ENCODE measurements around the gene PROZ. TPM values are rescaled to one million over a fixed set of nuclear protein-coding genes. Genes with fewer than 3 reads are reported as not detected.

Gene PROZ
- total RNA-seq, 1 donor from 2014 or later: not detected

DNA sequence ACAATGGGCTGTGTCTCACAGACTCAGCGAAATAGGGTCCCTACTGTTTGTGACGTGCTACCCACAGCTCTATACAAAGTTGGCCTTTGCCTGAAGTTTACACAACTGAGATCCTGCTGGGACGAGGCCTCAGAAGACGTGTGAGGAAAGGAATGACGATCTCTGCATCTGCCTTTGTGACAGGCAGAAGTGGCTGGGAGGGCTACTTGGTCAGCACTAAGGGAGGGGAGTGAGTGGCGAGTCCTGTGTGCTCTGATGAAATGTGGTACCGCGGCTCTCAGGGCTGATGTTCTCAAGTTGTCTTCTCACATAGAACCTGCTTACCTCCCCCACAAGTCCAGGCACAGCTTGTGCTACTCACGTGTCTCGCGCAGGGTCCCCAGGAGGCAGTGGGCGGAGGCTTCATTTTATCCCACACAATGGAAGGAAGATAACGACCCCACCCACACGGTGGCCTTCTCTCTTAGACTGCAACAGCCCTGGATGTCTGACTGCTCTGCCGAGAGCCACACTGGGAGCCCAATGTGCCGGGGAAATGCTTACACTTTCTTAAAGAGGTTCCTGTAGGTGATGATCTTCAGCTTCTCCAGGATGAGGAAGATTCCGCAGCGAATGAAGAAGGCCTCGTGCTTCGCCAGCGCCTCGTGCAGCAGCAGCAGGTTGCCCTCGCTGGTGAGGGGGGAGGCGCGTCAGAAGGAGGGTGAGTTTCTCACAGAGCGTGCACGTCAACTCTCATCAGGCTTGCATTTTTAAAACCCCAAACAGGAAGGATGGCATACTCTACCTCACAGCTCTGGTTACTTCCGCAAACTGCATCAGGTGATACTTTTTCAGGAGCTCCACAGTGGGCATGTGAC, 21.2 kb downstream of the PROZ start:
- Mint-ChIP-seq H3K4me1 (peaks cover 25% of the 10 kb centered on the region), H3K27ac (peak overlapping the region; percentile 39)
- no peak for DNase-seq

DNA sequence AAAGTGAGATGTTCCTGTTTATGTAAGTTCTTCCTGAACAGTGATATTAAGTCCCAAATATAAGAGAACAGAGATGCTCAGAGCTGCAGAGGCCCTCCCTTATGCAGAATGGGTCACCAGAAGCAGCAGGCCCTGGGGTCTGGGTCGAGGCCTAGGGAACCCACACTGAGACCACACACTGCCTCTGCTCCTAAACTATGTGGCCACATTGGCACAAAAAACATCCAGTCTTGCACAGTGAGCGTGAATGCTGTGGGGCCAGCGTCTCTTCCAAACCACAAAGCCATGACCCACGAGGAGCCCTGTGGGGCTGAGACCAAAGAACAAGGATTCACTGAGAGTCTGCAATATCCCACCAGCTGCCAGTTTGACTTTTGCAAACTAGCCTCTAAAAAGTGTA, 23.6 kb downstream of the PROZ start:
- no peak for DNase-seq
- intact Hi-C loops (cut with micrococcal nuclease): no loop called here
- H3K4me3 Mint-ChIP-seq: no peak overlapping the region
- H3K27ac Mint-ChIP-seq: no peak overlapping the region
- peaks cover 62% of the 10 kb centered on the region for H3K36me3 Mint-ChIP-seq (ENCODE audit: low read depth)
- no peaks in the 10 kb centered on the region for H3K9me3 Mint-ChIP-seq
- no peaks in the 10 kb centered on the region for H3K27me3 Mint-ChIP-seq
- peaks cover 33% of the 10 kb centered on the region for H3K4me1 Mint-ChIP-seq

More for the DNA sequence above, 21.2 kb downstream of the PROZ start:
- Mint-ChIP-seq H3K4me3 (no peak overlapping the region), H3K27me3 (no peaks in the 10 kb centered on the region), H3K36me3 (ENCODE audit: low read depth) (peaks cover 69% of the 10 kb centered on the region), H3K9me3 (no peaks in the 10 kb centered on the region)
- intact Hi-C loops (cut with micrococcal nuclease): no loop called here

DNA sequence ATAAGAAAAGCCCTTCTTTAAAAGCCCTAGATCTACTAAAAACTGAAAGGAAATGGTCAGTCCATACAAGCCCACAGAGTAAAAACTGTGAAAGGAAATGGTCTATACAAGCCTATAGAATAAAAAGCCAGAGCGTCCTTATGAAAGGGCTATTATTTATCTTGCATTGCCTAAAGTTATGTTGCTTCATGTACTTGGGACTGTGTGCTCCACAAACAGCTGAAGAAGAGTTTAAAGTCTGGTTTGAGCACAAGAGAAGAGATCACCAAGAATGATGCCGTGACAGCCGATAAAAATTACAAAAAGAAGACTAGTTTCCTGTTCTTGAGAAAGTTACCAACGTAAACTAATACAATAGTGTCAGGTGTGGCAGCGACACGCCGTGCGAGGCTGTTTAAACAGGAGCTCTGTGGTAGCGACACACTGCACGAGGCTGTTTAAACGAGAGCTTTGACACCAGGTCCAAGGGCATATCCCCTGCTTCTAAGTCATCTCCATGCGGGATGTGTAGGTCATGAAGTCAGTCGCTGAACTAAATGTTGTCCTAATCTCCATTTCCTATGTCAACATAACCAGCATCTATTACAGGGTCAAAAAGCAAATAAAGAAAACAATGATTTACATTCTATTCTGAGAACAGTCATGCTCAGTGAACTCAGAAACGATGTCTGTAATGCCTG, 25.1 kb downstream of the PROZ start:
- no peak for DNase-seq
- Mint-ChIP-seq H3K9me3 (no peaks in the 10 kb centered on the region), H3K36me3 (ENCODE audit: low read depth) (peaks cover 66% of the 10 kb centered on the region), H3K4me3 (no peak overlapping the region), H3K27ac (no peak overlapping the region), H3K27me3 (no peaks in the 10 kb centered on the region), H3K4me1 (peaks cover 41% of the 10 kb centered on the region)
- intact Hi-C loops (cut with micrococcal nuclease): no loop called here

DNA sequence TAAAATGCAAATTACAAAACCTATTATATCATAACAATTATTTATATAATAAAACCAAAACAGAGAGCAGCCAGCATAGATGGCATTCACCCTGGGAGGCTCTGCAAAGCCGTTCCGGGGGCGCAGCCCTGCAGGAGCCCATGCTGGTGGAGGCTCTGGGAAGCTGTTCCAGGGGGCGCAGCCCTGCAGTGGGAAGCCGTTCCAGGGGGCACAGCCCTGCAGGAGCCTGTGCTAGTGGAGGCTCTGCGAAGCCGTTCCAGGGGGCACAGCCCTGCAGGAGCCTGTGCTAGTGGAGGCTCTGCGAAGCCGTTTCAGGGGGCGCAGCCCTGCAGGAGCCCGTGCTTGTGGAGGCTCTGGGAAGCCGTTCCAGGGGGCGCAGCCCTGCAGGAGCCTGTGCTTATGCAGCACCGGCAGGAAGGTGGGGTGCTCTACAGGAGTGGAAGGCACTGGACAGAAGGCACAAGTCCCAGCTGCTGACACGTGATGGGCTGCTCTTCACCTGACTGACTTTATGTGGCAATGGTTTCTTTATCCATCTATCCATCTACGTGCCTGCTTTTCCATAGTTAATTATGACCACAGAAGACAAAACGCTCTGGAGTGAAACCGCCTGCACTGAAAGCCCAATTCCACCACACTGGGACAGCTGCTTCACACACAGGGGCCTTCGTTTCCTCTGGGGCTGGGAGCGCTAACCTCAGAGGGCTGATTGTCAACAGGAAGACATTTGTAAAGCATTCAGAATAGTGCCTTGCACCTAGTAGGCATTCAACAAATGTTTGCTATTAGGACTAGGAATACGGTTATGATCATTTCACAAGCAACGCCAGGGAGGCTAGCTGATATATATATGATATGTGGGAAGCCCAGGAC, 26.4 kb downstream of the PROZ start:
- intact Hi-C loops (cut with micrococcal nuclease): no loop called here
- peaks cover 65% of the 10 kb centered on the region for H3K36me3 Mint-ChIP-seq (ENCODE audit: low read depth)

DNA sequence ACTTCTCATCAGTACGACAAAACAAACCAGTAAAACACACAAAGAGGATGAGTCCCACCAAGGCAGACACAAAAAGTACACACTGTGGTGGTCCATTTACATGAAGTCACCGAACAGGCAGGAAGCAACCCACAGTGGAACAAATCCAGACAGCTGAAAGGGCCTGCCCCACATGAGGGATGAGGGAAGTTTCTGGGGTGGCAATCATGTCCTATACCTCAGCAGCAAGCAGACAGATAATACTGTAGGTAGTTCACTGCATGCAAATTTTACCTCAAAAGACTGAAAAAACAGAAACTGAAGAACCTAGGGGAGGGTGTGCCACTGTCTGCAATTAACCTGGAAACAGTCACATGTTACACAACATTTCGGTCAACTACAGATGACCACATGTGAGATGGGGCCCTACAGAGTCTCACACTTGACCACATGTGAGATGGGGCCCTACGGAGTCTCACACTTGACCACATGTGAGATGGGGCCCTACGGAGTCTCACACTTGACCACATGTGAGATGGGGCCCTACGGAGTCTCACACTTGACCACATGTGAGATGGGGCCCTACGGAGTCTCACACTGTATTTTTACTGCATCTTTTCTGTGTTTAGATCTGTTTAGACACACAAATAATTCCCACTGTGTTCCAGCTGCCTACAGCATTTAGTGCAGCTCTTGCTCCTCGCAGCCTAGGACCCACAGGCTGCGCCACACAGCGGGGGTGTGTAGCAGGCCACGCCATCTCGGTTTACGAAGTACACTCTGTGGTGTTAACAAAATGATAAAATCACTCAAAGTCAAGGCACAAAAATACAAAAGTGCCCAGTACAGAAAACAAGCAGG, 27.8 kb downstream of the PROZ start:
- peaks cover 62% of the 10 kb centered on the region for H3K36me3 Mint-ChIP-seq (ENCODE audit: low read depth)
- no peak for DNase-seq
- H3K9me3 Mint-ChIP-seq: no peaks in the 10 kb centered on the region
- H3K4me1 Mint-ChIP-seq: peaks cover 30% of the 10 kb centered on the region
- peak overlapping the region; percentile 32 for H3K4me3 Mint-ChIP-seq
- peak overlapping the region; percentile 71 for H3K27ac Mint-ChIP-seq
- H3K27me3 Mint-ChIP-seq: no peaks in the 10 kb centered on the region
- intact Hi-C loops (cut with micrococcal nuclease): no loop called here

More for the DNA sequence above, 26.4 kb downstream of the PROZ start:
- Mint-ChIP-seq H3K4me1 (peaks cover 38% of the 10 kb centered on the region), H3K4me3 (peak overlapping the region; percentile 62), H3K9me3 (no peaks in the 10 kb centered on the region), H3K27me3 (no peaks in the 10 kb centered on the region), H3K27ac (peak overlapping the region; percentile 59)
- DNase-seq: peak; percentile 71

DNA sequence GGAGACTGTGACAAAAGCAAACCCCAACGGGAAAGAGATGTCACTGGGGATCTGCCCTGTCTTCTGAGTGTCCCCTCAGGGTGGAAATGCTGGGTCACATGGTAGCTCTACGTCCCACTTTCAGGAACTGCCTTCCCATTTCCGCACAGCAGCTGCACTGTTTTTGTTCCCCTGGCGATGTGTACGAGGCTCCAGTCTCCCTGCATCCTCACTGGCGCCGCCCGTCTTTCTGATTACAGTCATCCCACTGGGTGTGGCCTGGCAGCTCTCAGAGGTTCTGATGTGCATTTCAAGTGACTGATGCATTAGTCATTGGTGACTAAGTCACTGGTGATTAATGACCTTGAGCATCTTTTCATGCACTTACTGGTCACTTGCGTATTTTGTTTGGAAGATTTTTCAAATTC, 28.8 kb downstream of the PROZ start:
- no peak for DNase-seq
- H3K27me3 Mint-ChIP-seq: no peaks in the 10 kb centered on the region
- peak overlapping the region; percentile 77 for H3K27ac Mint-ChIP-seq
- intact Hi-C loops (cut with micrococcal nuclease): no loop called here
- no peaks in the 10 kb centered on the region for H3K9me3 Mint-ChIP-seq
- peaks cover 59% of the 10 kb centered on the region for H3K36me3 Mint-ChIP-seq (ENCODE audit: low read depth)
- H3K4me1 Mint-ChIP-seq: peaks cover 30% of the 10 kb centered on the region
- H3K4me3 Mint-ChIP-seq: peak overlapping the region; percentile 48

DNA sequence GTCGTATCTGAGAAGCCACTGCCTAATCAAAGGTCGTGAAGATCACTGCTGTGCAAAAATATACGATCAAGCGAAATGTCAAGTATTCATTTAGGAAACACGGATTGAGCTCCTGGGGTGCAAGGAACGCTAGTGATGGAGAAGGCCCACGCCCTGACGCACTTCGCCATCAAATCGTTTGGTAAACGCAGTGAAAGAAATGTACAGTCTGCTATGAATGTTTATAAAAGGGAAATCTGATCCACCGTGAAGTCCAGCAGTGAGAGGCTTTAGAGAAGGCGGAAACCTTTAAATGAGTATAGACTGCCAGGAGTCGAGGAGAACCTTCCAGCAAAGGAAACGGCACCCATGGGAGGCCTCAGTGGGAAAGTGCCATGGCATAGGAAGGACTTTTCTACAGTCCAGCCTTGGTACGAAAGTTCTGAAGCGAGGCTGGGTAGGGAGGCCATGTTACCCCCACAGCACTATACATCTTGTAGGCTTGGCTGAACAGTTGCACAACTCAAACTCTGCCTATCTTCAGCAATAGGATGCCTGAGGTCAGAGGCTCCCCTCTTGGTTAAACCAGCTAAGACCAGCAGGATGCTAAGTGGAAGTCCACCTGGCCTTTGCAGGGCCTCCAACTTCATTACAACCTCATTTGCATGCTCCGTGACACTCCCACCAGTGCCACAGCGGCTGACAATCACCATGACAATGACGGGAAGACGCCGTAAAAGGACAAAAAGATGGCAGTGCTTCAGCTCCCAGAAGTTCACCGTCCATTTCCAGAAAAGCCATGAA, 29.6 kb downstream of the PROZ start:
- H3K4me1 Mint-ChIP-seq: peaks cover 30% of the 10 kb centered on the region

DNA sequence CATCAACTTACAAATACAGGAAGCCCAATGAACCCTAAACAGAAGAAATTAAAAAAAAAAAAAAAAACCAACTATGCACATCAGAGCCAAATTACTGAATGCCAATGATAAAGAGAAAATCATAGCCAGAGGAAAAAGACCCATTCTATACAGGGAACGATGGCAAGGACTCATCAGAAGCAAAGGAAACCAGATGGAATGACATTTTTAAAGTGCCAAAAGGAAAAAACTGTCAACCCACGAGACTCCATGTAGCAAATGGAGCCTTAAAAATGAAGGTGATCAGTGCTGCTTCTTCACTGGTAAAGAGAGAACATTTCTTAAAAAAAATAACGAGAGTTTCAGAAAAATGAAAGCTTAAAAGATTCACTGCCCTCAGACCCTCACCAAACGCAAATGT, 31.7 kb downstream of the PROZ start:
- intact Hi-C loops (cut with micrococcal nuclease): no loop called here
- Mint-ChIP-seq H3K4me3 (no peak overlapping the region), H3K27ac (no peak overlapping the region), H3K27me3 (no peaks in the 10 kb centered on the region), H3K4me1 (peaks cover 26% of the 10 kb centered on the region), H3K9me3 (no peaks in the 10 kb centered on the region), H3K36me3 (ENCODE audit: low read depth) (peaks cover 66% of the 10 kb centered on the region)
- no peak for DNase-seq

More for the DNA sequence above, 29.6 kb downstream of the PROZ start:
- Mint-ChIP-seq H3K9me3 (no peaks in the 10 kb centered on the region), H3K27me3 (no peaks in the 10 kb centered on the region), H3K36me3 (ENCODE audit: low read depth) (peaks cover 63% of the 10 kb centered on the region), H3K27ac (peak overlapping the region; percentile 53), H3K4me3 (no peak overlapping the region)
- DNase-seq: no peak
- intact Hi-C loops (cut with micrococcal nuclease): no loop called here

DNA sequence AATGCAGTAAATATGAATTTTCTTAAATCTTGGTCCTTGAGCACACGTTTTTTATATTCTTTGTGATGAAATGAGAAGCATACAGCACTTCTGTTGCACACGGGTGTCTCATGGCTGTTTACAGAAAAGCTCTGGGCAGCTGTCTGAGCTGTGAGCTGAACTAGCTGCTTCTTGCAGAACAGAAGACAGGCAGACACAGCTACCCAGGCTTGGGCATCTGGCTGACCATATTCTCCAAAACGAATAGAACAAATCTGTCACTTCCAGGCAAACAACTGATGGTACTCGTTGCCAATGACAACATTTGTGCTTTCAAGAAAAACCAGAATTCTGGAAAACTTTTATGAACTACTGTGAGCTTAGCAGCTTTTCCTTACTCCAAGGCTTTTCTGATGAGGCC, 33.8 kb downstream of the PROZ start:
- H3K27ac Mint-ChIP-seq: no peak overlapping the region
- peaks cover 14% of the 10 kb centered on the region for H3K4me1 Mint-ChIP-seq
- no peaks in the 10 kb centered on the region for H3K27me3 Mint-ChIP-seq
- H3K9me3 Mint-ChIP-seq: no peaks in the 10 kb centered on the region
- H3K4me3 Mint-ChIP-seq: no peak overlapping the region
- no peak for DNase-seq
- peaks cover 70% of the 10 kb centered on the region for H3K36me3 Mint-ChIP-seq (ENCODE audit: low read depth)
- intact Hi-C loops (cut with micrococcal nuclease): no loop called here

DNA sequence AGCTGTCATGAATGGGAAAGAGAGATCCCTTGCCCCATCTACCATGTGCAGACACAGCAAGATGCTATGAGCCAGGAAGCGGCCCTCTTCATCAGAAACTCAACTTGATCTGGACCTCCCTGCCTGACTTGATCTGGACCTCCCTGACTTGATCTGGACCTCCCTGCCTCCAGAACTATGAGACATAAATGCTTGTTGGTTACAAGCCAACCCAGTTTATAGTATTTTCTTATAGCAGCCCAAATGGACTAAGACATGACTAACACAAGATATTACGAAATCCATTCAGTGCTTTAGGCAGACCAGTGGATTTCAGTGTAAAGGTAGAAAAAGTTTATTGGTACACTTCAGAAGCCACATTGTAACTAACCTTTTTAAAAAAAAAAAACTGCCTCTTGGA, 34.5 kb downstream of the PROZ start:
- H3K4me3 Mint-ChIP-seq: no peak overlapping the region
- H3K27me3 Mint-ChIP-seq: no peaks in the 10 kb centered on the region
- no peak overlapping the region for H3K27ac Mint-ChIP-seq
- no peaks in the 10 kb centered on the region for H3K9me3 Mint-ChIP-seq
- H3K36me3 Mint-ChIP-seq (ENCODE audit: low read depth): peaks cover 69% of the 10 kb centered on the region
- intact Hi-C loops (cut with micrococcal nuclease): no loop called here
- no peak for DNase-seq
- peaks cover 7% of the 10 kb centered on the region for H3K4me1 Mint-ChIP-seq

DNA sequence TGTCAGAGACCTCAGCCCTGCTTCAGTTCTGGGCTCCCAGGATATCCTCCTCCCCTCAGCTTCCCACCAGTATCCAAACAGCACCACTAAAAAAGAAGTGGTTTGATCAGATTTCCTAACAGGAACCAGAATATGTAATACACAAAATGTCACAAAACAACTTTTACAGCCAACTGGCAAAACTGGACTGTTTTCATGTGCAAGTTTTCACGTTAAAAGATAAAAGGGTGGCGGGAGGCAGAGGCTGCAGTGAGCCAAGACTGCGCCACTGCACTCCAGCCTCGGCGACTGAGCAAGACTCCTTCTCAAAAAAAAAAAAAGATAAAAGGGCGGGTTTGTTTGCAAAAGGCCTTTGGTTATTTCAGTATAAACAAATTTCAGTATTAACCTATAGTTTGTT, 36.9 kb downstream of the PROZ start:
- H3K36me3 Mint-ChIP-seq (ENCODE audit: low read depth): peaks cover 64% of the 10 kb centered on the region
- H3K9me3 Mint-ChIP-seq: no peaks in the 10 kb centered on the region
- no peak overlapping the region for H3K4me3 Mint-ChIP-seq
- no peaks in the 10 kb centered on the region for H3K4me1 Mint-ChIP-seq
- intact Hi-C loops (cut with micrococcal nuclease): no loop called here
- no peaks in the 10 kb centered on the region for H3K27me3 Mint-ChIP-seq
- DNase-seq: no peak
- no peak overlapping the region for H3K27ac Mint-ChIP-seq

DNA sequence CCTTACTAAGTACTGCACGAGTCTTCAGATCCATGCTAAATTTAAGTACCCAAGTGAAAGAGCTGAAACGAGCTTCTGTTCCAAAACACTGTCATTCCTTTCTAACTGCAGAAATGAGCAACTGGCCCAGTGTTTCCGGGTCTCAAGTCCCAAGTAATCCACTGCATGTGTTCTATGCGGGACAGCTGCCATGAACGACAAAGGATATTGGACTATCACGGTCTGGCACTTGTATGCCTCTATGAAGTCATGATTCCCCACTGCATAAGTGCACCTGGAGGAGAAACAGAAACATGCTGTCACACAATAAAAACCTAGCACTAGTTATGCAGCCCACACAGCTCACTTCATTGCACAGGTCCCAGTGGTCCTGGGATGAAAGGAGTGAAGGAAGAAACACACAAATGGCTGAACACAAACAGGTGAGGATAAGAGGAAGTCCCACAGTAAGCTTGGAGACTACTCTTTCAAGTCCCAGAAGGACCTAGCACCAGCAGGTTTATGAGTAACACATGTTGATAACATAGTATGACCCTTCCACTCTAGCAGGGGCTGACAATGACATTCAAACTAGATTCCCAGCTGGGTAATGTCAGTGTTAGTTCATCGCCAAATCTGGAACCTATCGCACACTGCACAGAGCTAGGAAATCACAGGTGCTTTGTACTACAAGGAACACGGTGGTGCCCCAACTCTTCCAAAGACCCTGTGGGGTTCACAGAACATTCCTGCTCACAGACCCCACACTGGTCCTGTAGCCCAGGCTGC, 38.7 kb downstream of the PROZ start:
- DNase-seq: no peak
- Mint-ChIP-seq H3K27me3 (no peaks in the 10 kb centered on the region), H3K27ac (no peak overlapping the region), H3K4me3 (no peak overlapping the region), H3K36me3 (ENCODE audit: low read depth) (peaks cover 56% of the 10 kb centered on the region), H3K4me1 (peaks cover 4% of the 10 kb centered on the region), H3K9me3 (no peaks in the 10 kb centered on the region)
- intact Hi-C loops (cut with micrococcal nuclease): no loop called here
